Fibroblast of skin of abdomen (primary cell): ENCODE results near the gene TLE1.

Source experiments
- DNase-seq: peaks from one replicate; pipeline ENCODE4 v3.0.0-alpha.2; 2013

The TLE1 gene

DNA sequence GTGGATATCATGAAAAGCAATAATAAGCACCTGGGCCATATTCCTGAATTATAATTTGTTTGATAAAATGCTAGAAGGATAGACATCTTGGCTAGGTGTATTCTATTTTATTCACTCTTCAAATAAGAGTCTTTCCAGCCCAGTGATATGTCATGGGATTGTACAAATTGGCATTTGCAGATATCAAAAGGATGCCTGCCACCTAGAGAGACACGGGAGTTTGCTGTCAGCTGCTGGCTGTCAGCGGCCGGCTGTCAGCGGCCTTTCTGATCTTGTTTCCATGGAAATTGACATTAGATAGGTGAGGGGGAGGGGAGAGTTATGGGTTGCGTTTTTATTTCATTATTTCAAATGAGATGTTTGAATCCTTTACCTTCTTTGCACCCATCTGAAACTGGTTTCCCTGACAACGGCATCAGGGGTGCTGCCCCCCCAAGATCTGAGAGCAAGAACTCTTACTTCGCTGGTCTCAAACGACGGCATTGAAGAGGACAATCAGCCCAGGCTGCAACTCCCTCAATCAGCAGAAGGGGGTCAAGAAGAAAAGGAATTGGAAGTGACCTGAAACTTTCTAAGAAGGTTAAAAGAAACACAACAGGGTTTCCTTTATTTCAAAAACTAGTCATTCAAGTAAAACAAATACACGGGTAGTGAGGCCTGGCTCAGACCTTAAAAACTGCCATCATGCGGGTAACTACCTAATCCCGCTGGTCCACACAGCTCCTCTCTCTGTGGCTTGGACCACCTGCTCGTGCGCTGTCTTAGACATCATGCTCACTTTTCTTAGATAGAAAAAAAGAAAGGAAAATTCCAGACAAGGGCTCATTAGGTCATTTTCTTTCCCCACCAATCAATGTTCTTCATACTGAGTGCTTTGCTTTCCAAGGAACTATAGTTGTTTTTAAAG is 115.7 kb downstream of the TLE1 start:
- no peak for DNase-seq

DNA sequence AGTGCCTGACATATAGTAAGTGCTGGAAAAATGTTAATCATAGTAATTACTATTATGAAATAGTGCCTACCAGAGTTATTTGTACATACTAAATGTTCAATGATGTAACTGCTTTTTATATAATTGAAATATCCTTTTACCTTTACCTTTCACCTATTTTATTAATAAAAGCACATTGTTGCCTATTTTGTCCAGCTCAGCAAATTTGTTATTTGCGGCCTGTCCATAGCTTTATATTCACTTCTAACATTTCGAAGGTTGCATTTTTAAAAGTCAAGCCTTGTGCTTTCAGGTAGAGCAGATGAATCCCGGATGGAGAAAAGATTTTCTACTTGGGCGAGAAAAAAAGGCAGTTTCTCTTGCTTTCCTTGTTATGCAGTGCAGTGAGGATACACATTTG is 119.3 kb downstream of the TLE1 start:
- no peak for DNase-seq

DNA sequence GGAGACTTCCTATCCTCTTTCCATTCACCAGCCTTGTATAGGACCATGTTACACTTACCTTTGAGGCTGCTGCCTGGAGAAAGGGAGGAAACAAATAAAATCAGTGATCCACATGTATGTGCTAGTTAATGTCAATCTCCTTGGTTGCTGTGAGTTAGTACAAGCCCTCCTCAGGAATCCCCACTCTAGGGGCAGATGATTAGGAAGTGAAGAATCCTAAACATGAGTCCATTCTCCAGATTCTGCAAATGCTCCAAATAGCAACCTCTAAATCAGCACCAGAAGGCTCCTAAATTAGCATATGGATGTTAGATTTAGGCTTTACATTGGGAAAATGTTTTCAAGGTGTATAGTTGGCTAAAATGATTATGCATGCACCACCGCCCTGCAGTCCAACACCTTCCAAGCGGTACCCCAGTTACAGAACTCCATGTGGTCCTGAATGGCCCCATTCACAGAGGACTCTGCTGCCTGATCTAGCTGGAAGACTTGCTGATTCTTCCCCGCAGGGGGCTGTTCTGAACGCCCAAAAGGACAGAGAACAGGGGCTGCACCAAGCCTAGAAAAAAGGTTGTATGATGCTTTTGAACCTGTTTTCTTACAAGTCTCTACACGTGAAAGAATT is 123.2 kb downstream of the TLE1 start:
- DNase-seq = peak; percentile 9

DNA sequence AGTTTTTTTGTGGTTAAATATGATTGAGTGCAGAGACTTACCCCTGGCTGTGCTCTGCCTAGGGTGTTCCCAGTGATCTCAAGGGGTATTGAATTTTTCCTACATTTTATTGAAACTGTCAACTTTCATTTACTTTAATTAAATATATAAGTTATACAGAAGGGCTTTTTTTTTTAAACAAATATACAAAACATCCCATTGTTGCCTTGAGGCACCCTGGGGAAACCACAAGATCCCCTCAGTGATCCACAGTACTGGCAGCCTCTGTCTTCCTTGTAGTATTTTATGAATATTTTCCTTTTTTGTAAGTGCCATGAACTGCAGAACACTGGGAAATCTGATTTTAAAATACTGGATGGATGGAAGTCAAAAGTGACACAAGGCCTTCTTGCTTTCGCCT is 123.7 kb downstream of the TLE1 start:
- DNase-seq = no peak

DNA sequence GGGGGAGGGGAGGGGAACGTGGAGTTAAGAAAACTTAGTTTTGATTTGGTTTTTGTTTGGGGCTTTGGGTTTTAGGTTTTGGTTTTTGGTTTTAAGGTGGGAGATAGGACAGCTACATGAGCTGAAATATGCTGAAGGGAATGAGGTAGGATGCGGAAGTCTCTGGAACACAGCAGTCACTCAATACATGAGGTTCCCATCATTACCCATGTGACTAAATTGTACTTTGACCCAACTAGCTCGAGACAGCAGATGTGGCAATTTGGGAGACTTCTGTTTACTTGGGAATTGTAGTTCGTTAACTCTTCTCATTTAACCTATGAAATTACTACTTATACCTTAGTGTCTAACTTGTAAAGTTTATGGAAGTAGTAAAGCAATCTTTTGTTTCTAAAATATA is 124.2 kb downstream of the TLE1 start:
- DNase-seq = no peak

DNA sequence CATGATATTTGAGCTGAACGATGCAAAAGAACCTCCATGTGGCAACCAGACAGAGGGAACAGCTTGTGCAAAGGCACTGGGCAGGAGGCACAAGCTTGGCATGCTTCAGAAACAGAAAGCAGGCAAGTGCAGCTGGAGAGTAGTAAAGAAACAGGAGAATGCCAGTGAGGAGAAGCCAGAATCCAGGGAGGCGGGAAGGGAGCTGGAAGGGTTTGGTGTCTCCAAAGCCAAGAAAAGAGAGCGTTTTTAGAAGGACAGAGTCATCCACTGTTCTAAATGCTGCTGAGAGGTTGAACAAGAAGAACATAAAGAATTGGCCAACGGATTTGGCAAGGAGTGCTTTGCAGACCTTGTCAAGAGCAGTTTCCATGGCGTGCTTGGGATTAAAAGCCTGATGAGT is 124.7 kb downstream of the TLE1 start:
- DNase-seq = no peak

DNA sequence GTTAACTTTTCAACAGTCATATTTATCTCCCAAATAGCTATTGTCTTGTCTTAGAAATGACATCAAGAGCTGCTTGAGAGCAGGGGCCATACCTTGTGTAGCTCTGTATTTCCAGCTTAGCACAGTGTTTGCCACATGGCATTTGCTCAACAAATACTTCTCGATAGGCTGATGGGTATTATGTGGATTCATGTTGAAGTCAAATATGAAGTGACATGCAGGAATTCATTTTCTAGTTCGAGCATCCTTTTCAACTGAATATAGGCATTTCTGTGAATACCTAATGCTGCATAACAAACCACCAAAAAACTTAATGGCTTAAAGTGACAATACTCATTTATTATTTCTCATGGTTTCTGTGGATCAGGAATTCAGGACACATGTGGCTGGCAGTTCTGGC is 125.6 kb downstream of the TLE1 start:
- peak; percentile 10 for DNase-seq

DNA sequence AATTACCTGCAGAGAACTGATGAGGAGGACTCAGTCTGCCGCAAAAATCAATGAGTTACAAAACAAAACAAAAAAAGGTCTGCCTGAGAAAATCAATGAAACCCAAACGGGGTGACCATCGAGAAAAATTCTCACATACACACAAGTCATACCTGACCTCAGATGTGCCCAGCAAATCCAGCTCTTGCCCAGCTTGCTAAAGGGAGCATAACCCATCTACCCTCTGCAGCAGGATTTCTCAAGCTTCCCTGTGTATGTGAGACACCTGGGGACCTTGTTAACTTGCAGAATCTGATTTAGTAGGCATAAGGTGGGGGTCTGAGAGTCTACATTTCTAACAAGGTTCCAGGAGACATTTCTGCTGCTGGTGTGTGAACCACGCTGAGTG is 126.3 kb downstream of the TLE1 start:
- no peak for DNase-seq

DNA sequence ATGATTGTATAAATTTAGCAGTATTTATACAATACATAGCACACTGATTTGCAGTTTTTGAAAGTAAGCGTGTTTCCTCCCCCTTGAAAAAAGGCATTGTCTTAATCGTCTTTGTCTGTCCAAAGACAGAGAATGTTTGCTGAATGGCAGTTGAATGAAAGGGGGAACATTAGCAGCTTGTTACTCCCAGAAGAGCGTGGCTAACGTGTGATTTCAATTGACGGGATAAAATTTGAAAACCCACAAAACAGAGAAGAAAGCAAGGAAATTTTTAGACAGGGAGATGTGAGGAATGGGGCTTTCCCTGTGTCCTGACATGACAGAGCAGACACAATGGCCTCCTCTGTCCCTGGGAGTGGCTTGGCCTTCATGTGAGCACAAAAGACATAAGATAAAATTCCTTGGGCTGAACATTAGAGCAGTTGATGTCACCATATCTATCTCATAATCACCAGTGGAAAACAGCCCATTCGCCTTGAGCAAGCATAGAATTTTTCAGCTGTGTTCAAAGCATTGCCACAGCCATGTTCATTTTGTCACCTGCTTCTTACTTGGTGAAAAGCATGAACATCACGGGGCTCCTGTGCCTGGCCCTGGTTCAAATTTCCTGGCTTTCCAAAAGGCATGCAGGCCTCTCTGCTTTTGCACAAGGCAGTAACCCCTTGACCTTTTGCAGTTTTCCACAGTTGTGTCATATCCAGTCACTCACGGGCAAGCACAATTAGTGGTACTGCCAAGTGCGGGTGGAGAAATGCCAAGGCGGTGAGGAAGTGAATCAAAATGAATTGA is 126.9 kb downstream of the TLE1 start:
- peak; percentile 38 for DNase-seq

DNA sequence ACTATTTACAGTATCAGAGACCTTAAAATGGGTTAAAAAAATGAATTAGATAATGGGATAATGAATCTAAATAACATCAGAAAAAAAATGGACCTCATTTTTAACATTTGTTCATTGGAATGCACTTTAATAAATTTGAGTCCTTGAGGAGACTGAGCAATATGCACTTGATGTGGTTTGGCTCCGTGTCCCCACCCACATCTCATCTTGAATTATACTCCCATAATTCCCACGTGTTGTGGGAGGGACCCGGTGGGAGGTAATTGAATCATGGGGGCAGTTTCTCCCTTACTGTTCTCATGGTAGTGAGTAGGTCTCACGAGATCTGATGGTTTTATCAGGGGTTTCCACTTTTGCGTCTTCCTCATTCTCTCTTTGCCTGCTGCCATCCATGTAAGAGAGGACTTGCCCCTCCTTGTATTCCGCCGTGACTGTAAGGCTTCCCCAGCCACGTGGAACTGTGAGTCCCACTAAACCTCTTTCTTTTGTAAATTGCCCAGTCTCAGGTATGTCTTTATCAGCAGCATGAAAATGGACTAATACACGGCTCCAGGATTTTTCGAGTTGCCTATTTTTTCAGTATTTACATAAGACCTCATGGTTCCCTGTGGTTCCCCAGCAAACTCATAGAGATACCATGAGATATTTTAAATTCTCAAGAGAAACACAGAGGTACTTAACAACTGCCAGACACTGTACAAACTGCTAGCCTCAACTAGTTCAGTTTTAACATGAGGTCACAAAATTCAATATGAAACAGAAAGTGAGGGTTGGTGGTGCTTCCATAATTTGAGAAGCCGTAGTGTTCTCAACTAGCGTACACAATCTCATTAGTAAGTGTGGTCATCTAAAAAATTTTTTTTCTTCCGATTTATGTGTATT is 128.3 kb downstream of the TLE1 start:
- DNase-seq = peak; percentile 53

DNA sequence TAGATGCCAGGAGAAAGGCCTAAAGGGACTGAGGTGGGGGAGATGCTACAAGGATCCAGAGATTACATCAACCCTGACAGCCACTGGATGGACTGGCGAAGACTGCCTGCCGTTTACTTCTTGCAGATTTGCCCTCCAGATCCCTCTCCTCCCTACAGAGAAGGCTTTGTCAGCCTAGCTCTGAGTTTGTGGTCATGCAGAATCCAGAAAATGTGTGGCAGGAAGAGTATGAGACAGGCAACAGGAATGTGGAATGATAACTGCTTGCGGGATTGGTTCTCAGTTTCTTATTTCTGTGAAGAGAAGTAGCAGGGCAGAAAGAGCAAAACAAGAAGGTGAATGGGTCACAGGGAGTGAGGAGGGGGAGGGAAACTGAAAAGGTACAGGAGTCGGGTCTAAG is 129.6 kb downstream of the TLE1 start:
- peak; percentile 95 for DNase-seq

DNA sequence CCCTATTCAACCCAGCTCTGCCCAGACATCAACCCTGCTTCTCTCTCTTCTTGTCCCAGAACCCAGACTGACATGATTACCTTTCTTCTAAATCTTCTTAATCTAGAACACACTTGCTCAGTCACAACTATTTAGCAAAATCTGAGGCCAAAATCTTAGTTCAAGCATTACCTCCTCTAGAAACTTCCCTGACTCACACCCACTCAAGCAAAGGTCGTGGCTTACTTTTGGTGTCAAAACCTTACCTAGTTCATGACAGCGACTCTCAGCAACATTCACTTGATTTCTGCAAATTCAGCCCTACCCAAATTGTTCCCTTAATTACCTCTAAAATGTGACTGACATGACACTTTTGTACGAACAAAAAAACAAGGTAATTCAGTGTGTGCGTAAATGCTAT is 130.2 kb downstream of the TLE1 start:
- DNase-seq = no peak

DNA sequence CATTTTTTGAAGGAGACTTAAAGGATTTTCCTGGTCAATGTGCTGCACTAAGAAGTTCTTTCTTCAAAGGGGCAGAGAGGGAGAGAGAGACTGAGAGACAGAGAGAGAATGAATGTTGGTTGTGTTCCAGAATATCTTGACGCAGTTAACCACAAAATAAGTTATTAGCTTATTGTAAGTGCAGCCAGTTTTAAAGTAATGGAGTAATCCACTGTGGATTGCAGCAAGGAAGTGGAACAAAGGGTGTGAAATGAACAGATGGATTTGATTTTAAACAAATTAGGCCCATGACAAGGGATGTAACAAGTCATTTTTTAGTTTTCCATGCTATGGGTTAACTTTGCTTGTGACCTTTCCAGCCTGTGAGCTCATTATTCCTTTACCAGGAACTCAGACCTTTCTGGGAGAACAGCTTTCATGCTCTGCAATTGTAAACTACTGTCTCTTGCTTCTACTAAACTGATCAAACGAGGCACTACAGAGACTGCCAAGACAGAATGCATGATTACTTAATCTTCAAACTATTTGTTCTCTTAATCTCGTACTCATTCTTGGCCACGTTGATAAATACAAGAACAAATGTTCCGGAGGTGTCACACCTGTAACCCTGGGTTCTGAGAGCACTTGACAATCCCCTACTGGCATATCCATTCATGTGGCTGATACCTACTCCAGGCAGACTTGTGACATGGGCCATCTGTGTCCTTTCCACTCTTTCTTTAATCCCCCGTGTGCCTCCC is 131.1 kb downstream of the TLE1 start:
- DNase-seq = peak; percentile 97

DNA sequence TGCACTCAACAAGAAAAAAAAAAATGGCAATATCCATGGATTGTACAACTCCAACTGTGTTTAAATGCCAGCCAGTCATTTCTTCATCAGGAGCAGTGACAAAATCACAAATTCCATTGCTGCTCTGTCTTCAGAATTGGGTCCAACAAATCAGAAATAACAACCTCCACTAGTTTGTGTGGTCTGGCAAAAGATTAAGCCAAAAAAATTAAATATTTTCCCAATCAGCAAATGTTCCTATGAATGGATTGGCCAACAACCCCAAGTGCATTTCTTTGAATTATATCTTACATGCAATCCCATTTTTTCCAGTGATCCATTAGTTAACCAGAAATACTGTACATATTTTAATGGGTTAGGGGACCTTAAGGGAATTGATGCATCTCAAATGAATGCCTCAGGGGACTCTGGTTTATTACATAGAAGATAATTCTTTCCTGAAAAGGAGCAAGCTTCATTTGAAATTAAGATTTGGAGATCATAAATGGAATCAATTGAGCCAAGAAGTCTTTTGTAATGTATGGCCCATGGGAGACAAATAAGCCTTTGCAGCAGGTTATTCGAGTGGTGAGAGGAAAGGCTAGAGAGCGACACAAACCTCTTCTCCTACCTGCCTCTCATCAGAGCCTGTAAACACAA is 131.8 kb downstream of the TLE1 start:
- peak; percentile 68 for DNase-seq

DNA sequence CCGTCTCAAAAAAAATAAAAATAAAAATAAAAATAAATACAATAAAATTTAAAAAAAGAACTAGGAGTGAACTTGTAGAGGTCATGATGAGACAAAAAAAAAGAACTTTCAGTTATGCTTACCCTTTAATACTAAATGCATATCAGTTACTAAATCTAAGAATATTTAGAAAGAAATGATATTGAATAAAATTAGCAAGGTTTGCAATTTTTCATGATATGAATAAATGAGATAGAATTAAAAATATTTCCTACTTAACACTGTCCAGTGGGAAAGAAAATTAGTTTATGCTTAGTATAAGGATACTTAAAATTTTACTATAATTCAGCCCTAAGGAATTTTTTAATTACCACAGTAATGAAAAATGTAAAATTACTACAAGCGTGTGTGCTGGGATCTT is 132.4 kb downstream of the TLE1 start:
- DNase-seq = no peak

DNA sequence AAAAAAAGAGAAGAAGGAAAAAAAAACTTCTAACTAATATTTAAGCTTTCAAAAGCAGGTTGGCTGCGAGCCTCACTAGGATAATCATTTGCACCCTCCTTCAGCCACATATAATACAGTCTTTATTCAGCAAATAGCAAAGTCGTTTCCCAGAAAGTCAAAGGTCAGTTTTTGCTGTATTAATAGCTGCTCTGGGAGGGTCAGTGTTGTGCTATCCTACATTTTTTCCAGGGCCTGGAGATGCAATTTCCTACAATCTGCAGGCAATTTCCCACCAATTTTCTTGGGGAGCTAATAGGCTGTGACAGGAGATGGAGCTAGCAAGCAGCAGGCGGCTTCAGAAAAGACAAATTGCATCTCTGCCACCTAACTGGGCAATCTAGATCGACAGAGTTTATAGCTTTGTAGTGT is 136.8 kb downstream of the TLE1 start:
- DNase-seq = no peak

DNA sequence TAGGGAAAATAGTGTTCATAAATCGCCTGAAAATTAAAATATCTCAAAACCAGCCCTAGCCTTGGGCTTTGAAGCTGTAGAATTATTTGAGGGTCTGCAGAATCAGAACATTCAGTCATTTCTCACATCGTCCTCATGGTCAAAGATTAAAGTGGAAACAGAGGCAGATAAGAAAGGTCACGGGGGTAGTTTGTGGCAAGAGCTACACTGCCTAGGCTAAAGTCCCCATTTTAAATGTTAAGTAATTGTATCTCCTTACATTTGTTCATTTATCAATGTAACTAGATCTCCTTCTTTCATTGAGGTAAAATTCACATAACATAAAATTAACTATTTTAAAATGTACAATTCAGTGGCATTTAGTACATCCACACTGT is 139.2 kb downstream of the TLE1 start:
- no peak for DNase-seq

DNA sequence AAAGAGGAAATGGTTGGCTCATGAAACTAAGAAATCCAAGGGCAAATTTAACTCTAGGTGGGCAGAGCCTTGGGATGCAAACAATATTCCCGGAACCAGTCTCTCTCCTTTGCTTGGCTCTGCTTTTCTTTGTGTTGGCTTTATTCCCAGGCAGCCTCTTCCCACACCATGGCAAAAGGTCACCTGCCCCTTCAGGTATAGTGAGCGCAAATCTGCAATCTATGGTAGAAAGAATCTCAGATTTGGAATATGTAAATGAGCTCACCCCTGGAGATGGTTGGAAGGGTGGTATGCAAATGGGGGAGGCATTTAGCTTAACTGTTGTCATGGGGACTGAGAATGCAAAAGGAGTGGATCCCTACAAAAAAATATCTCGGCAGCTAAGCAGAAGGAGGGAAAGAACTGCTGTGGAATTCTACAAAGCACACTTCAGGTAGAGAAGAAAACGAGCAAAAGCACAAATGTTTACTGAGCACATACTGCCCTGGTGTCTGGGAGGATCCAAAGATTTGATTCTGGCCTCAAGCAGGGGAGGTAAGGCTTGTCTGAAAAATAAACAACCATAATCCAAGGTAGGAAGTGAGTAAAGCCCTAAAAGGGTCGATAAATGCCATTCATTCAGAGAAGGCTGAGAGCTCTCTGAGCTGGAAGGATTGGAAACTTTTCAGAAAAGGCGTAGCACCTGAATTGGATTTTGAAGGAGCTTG is 139.7 kb downstream of the TLE1 start:
- no peak for DNase-seq

DNA sequence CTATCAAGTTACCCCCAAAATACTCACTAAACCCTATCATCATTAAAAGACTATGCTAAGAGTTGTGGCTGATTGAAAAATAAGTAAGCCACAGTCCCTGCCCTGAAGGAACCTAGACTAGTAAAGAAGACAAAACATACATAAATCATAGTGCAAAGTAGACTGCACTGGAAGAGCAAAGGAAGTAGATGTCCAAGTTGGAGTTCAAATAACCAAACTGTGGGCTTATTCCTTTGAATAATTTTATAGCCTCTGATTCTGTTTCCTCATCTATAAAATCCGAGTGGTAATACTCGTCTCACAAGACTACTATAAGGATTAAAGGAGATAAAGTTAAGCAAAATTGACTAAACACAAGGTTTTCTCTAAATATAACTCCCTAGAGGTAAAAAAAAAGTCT is 140.4 kb downstream of the TLE1 start:
- DNase-seq = no peak

DNA sequence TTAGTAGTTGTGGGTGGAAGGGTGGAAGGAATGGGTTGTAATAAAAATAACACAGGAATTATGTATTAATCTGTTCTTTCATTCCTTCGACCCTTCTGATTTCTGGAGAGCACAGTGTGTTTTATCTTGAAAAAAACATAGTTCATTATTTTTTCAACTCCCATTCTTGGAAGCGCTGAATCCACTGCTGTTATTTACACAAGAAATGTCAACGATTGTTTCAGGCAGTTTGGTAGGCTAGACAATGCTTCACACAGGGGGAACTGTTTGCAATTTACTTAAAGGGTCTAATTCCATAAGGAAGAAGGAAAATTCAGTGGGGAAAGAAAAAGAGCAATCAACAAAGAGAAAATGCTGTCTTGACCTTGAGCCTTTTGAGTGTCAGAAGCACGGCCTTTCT is 142.9 kb downstream of the TLE1 start:
- no peak for DNase-seq

DNA sequence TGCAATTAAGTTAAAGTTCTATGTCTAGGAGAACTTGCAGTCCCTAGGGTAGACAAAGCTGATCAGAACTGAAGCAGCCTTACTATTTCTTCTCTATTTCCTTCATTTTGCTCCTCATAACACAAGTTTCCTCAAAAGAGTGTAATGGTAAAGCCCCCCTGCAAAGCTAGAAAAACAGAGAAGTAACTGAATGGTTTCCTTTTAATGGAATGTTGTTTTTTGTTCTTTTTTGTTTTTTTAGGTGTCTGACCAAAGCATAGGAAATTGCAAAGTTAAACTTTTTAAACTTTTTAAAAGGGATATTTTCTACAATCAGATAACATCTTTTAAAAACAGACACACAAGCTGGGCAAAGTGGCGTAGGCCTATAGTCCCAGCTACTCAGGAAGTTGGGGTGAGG is 145.7 kb downstream of the TLE1 start:
- no peak for DNase-seq
